ENCODE data around the gene KDM2A.
A peak's percentile ranks its signal among the peaks of the same experiment; 100 is the strongest.
"Not testable (repeated sequence)": the region's sequence is repeated elsewhere in the genome, so short reads cannot be mapped to it uniquely, and the experiment has no call there.

KDM2A gene

GRCh38 chr11:67213178-67213621 is 94.1 kb downstream of the KDM2A start:
- peak; percentile 87 for FAIRE-seq
- DNase-seq (ENCODE audit: insufficient read length): no peak
- TF ChIP-seq POLR2AphosphoS5 (IDR thresholded peaks at IDR 0.05; ENCODE audit: low read depth, low read length): no peak
- no peak for TF ChIP-seq TAF1 (IDR thresholded peaks at IDR 0.05; ENCODE audit: borderline replicate concordance, low read depth, low read length)
- TF ChIP-seq POLR2A (IDR thresholded peaks at IDR 0.05; ENCODE audit: low read depth, low read length): no peak

- TF ChIP-seq TAF1 (IDR thresholded peaks at IDR 0.05; ENCODE audit: borderline replicate concordance, low read depth, low read length) (no peak), POLR2AphosphoS5 (IDR thresholded peaks at IDR 0.05; ENCODE audit: low read depth, low read length) (no peak)
- FAIRE-seq: no peak
- no peak for DNase-seq (ENCODE audit: insufficient read length)
These were observed 108.7 kb downstream of the KDM2A start for GRCh38 chr11:67227726-67228125.

GRCh38 chr11:67230406-67230805 is 111.3 kb downstream of the KDM2A start:
- FAIRE-seq (no peak), DNase-seq (ENCODE audit: insufficient read length) (no peak)
- no peak for TF ChIP-seq POLR2AphosphoS5 (IDR thresholded peaks at IDR 0.05; ENCODE audit: low read depth, low read length)
- no peak for TF ChIP-seq TAF1 (IDR thresholded peaks at IDR 0.05; ENCODE audit: borderline replicate concordance, low read depth, low read length)
- no peak for TF ChIP-seq POLR2A (IDR thresholded peaks at IDR 0.05; ENCODE audit: low read depth, low read length)

- DNase-seq (ENCODE audit: insufficient read length): no peak
- no peak for FAIRE-seq
- TF ChIP-seq POLR2AphosphoS5 (IDR thresholded peaks at IDR 0.05; ENCODE audit: low read depth, low read length): no peak
- no peak for TF ChIP-seq POLR2A (IDR thresholded peaks at IDR 0.05; ENCODE audit: low read depth, low read length)
- no peak for TF ChIP-seq TAF1 (IDR thresholded peaks at IDR 0.05; ENCODE audit: borderline replicate concordance, low read depth, low read length)
These were observed 111.8 kb downstream of the KDM2A start for GRCh38 chr11:67230886-67231285.

GRCh38 chr11:67233584-67234190 is 114.6 kb downstream of the KDM2A start:
- TF ChIP-seq TAF1 (IDR thresholded peaks at IDR 0.05; ENCODE audit: borderline replicate concordance, low read depth, low read length) (no peak), POLR2A (IDR thresholded peaks at IDR 0.05; ENCODE audit: low read depth, low read length) (no peak), POLR2AphosphoS5 (IDR thresholded peaks at IDR 0.05; ENCODE audit: low read depth, low read length) (no peak)
- peak; percentile 51 for FAIRE-seq
- DNase-seq (ENCODE audit: insufficient read length): no peak

GRCh38 chr11:67234571-67234970 is 115.5 kb downstream of the KDM2A start:
- DNase-seq (ENCODE audit: insufficient read length); FAIRE-seq: not testable (repeated sequence)

GRCh38 chr11:67237574-67237973 is 118.5 kb downstream of the KDM2A start:
- FAIRE-seq (no peak), DNase-seq (ENCODE audit: insufficient read length) (no peak)
- TF ChIP-seq POLR2AphosphoS5 (IDR thresholded peaks at IDR 0.05; ENCODE audit: low read depth, low read length) (no peak), POLR2A (IDR thresholded peaks at IDR 0.05; ENCODE audit: low read depth, low read length) (no peak), TAF1 (IDR thresholded peaks at IDR 0.05; ENCODE audit: borderline replicate concordance, low read depth, low read length) (no peak)

- no peak for TF ChIP-seq TAF1 (IDR thresholded peaks at IDR 0.05; ENCODE audit: borderline replicate concordance, low read depth, low read length)
- no peak for TF ChIP-seq POLR2AphosphoS5 (IDR thresholded peaks at IDR 0.05; ENCODE audit: low read depth, low read length)
- TF ChIP-seq POLR2A (IDR thresholded peaks at IDR 0.05; ENCODE audit: low read depth, low read length): no peak
- no peak for DNase-seq (ENCODE audit: insufficient read length)
- FAIRE-seq: peak; percentile 27
These were observed 120.1 kb downstream of the KDM2A start for GRCh38 chr11:67238894-67239782.

GRCh38 chr11:67239783-67240575 is 120.9 kb downstream of the KDM2A start:
- TF ChIP-seq TAF1 (IDR thresholded peaks at IDR 0.05; ENCODE audit: borderline replicate concordance, low read depth, low read length) (peak; percentile 100), POLR2AphosphoS5 (IDR thresholded peaks at IDR 0.05; ENCODE audit: low read depth, low read length) (peak; percentile 93), POLR2A (IDR thresholded peaks at IDR 0.05; ENCODE audit: low read depth, low read length) (peak; percentile 98)
- peak; percentile 97 for FAIRE-seq
- DNase-seq (ENCODE audit: insufficient read length): peak; percentile 72

GRCh38 chr11:67240576-67241389 is 121.7 kb downstream of the KDM2A start:
- peak; percentile 93 for FAIRE-seq
- TF ChIP-seq POLR2A (IDR thresholded peaks at IDR 0.05; ENCODE audit: low read depth, low read length) (peak; percentile 69), POLR2AphosphoS5 (IDR thresholded peaks at IDR 0.05; ENCODE audit: low read depth, low read length) (0 out of 2 replicates have a peak, but pooled peaks have one; percentile 20), TAF1 (IDR thresholded peaks at IDR 0.05; ENCODE audit: borderline replicate concordance, low read depth, low read length) (peak; percentile 36; the same call in 1 of the 2 replicates)
- no peak for DNase-seq (ENCODE audit: insufficient read length)

GRCh38 chr11:67242548-67242947 is 123.5 kb downstream of the KDM2A start:
- DNase-seq (ENCODE audit: insufficient read length): no peak
- no peak for TF ChIP-seq POLR2AphosphoS5 (IDR thresholded peaks at IDR 0.05; ENCODE audit: low read depth, low read length)
- no peak for TF ChIP-seq TAF1 (IDR thresholded peaks at IDR 0.05; ENCODE audit: borderline replicate concordance, low read depth, low read length)
- TF ChIP-seq POLR2A (IDR thresholded peaks at IDR 0.05; ENCODE audit: low read depth, low read length): no peak
- FAIRE-seq: no peak
